ENCODE data around the gene CYP2B6.

CYP2B6 gene

DNA sequence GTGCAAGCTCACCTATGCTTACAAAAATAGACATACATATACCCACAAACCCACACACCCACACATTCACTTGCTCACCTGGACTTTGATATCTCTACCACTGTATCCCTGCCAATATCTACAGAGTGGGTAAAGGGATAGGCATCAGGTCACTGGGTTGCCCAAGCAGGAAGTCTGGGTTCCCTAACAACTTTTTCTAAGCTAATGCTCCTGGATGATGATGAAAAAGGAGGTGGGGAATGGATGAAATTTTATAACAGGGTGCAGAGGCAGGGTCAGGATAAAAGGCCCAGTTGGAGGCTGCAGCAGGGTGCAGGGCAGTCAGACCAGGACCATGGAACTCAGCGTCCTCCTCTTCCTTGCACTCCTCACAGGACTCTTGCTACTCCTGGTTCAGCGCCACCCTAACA lies at the start of gene CYP2B6:
Gene CYP2B6 (plus strand): TSS at position 311 of the 410 bp plus-strand sequence. CDS start 24 bp downstream, at position 335.
- no peak within 1 kb of the TSS for H3K4me3 ChIP-seq (ENCODE audit: low read length)
- DNase-seq (ENCODE audit: low read depth) = no peak
- TF ChIP-seq, protein P1, sequence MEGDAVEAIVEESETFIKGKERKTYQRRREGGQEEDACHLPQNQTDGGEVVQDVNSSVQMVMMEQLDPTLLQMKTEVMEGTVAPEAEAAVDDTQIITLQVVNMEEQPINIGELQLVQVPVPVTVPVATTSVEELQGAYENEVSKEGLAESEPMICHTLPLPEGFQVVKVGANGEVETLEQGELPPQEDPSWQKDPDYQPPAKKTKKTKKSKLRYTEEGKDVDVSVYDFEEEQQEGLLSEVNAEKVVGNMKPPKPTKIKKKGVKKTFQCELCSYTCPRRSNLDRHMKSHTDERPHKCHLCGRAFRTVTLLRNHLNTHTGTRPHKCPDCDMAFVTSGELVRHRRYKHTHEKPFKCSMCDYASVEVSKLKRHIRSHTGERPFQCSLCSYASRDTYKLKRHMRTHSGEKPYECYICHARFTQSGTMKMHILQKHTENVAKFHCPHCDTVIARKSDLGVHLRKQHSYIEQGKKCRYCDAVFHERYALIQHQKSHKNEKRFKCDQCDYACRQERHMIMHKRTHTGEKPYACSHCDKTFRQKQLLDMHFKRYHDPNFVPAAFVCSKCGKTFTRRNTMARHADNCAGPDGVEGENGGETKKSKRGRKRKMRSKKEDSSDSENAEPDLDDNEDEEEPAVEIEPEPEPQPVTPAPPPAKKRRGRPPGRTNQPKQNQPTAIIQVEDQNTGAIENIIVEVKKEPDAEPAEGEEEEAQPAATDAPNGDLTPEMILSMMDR (IDR thresholded peaks at IDR 0.05; ENCODE audit: insufficient read depth, low read depth, low read length, missing control alignments) = no peak

DNA sequence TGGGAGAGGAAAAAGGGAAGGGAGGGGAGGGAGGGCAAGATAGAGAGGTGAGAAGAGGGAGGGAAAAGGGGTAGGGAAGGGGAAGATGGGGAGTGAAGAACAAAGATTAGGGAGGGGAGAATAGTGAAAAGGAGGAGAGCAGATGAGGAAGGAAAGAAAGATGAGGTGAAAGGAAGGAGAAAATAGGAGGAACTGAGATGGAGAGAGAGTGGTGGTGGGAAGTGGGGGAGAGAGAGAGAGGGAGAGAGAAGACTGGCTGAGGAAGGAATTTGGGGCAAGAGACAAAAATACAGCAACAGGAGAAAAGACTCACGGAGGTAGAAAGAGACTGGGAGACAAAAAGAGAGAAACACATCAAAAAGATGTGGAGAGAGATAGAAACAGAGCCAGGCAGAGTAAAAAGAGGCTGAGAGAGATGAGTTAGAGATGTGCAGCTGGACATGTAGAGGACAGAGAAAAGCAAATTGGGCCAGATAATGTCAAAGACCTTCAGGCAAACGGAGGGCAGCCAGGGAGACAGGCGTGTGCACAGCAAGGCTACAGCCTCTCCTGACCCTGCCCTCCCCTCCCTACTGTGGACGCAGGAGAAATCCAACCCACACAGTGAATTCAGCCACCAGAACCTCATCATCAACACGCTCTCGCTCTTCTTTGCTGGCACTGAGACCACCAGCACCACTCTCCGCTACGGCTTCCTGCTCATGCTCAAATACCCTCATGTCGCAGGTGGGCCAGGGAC lies 49.4 kb upstream of the CYP2B6 start:
- no peak overlapping the region for H3K4me3 ChIP-seq (ENCODE audit: low read length)
- DNase-seq (ENCODE audit: low read depth) = no peak
- TF ChIP-seq, protein P1 (IDR thresholded peaks at IDR 0.05; ENCODE audit: insufficient read depth, low read depth, low read length, missing control alignments) = no peak

DNA sequence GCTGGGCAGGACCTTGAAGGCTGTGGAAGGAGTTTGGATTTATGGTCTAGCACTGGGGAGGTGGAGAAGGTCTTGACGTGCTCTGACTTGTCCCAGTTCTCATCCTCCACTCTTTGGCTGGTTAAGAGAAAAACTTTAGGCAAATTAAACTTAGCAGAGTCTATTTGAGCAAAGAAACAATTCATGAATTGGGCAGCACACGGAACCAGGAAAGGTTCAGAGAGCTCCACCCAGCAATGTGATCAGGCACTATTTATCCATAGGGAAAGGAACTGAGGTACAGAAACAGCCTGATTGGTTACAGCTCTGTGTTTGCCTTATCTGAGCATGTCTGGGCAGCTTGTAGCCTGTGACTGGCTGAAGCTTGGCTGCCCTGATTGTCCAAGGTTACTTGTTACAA lies 45.4 kb upstream of the CYP2B6 start:
- DNase-seq (ENCODE audit: low read depth) = no peak
- H3K4me3 ChIP-seq (ENCODE audit: low read length) = no peak overlapping the region
- TF ChIP-seq, protein P1 (IDR thresholded peaks at IDR 0.05; ENCODE audit: insufficient read depth, low read depth, low read length, missing control alignments) = no peak

DNA sequence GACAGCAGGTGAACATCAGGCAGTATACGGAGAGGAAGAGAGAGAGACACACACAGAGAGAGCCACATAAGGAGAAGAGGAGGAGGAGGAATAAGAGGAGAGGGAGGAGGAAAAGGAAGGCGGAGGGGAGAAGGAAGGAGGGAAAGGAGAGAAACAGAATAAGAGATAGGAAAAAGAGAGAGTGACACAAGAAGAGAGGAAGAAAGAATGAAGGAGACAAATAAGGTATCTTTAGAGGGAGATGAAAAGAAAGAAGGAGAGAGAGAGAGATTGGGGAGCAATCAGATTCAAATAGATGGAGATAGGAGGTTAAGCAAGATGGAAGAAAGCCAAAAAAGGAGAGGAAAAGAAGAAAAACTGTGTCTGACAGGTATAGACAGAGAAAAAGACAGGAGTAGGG lies 44.0 kb upstream of the CYP2B6 start:
- H3K4me3 ChIP-seq (ENCODE audit: low read length) = no peak overlapping the region
- no peak for DNase-seq (ENCODE audit: low read depth)
- TF ChIP-seq, protein P1 (IDR thresholded peaks at IDR 0.05; ENCODE audit: insufficient read depth, low read depth, low read length, missing control alignments) = no peak

DNA sequence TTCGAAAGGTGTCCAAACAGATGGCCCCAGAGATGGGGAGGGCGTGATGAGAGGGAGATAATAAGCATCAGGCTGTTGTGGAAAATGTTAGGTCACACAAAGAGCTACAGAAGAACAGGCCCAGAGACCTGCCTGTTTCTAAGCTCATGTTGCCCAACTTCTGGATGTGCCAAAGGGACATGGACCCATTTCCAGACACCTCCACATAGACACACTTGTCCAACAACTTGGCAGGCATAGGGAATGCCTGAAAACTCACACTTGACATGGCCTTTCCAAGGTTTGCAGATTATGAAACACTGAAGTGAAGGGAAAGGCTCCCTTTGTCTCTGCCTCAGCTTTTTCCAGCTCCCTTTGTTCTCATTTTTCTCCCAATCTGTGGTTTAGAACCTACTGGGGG lies 43.5 kb upstream of the CYP2B6 start:
- no peak overlapping the region for H3K4me3 ChIP-seq (ENCODE audit: low read length)
- TF ChIP-seq, protein P1 (IDR thresholded peaks at IDR 0.05; ENCODE audit: insufficient read depth, low read depth, low read length, missing control alignments) = no peak
- no peak for DNase-seq (ENCODE audit: low read depth)

DNA sequence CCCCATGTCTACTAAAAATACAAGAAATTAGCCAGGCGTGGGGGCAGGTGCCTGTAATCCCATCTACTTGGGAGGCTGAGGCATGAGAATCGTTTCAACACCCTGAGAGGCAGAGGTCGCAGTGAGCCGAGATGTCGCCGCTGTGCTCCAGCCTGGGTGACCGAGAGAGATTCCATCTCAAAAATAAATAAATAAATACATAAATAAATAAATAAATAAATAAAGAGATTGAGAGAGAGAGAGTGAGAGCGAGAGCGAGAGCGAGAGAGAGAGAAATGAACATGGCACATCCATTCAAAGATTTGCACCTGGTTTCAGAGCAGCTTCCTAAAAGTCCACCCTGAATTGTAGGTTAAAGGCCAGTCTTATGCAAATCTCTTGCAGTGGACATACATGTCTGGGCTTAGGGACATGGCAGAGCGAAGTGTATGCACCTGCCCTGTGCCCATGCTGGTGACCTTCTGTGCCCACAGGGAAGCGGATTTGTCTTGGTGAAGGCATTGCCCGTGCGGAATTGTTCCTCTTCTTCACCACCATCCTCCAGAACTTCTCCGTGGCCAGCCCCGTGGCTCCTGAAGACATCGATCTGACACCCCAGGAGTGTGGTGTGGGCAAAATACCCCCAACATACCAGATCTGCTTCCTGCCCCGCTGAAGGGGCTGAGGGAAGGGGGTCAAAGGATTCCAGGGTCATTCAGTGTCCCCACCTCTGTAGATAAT lies 42.3 kb upstream of the CYP2B6 start:
- DNase-seq (ENCODE audit: low read depth) = no peak
- TF ChIP-seq, protein P1 (IDR thresholded peaks at IDR 0.05; ENCODE audit: insufficient read depth, low read depth, low read length, missing control alignments) = no peak
- no peak overlapping the region for H3K4me3 ChIP-seq (ENCODE audit: low read length)

Data from epithelial cell of esophagus (primary cell).